ENCODE results near the gene CALML4.
"Not testable (repeated sequence)": the region's sequence is repeated elsewhere in the genome, so short reads cannot be mapped to it uniquely, and the experiment has no call there.

CALML4 gene

DNA sequence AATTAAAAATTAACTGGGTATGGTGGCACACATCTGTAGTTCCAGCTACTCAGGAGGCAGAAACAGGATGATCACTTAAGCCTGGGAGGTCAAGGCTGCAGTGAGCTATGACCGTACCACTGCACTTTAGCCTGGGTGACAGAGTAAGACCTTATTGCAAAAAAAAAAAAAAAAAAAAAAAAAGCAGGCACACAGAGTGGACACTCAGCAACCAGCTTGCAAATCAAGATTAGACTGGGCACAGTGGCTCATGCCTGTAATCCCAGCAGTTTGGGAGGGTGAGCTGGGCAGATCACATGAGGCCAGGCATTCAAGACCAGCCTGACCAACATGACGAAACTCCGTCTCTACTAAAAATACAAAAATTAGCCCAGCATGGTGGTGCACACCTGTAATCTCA lies 19.0 kb upstream of the CALML4 start:
- in situ Hi-C loops (cut with HindIII; ENCODE audit: low sequenced_read_pairs): no loop called here
- no peak for DNase-seq (ENCODE audit: low read depth)
- H3K4me3 ChIP-seq (ENCODE audit: low read depth, low read length): no peak overlapping the region
- TF ChIP-seq, protein P1, sequence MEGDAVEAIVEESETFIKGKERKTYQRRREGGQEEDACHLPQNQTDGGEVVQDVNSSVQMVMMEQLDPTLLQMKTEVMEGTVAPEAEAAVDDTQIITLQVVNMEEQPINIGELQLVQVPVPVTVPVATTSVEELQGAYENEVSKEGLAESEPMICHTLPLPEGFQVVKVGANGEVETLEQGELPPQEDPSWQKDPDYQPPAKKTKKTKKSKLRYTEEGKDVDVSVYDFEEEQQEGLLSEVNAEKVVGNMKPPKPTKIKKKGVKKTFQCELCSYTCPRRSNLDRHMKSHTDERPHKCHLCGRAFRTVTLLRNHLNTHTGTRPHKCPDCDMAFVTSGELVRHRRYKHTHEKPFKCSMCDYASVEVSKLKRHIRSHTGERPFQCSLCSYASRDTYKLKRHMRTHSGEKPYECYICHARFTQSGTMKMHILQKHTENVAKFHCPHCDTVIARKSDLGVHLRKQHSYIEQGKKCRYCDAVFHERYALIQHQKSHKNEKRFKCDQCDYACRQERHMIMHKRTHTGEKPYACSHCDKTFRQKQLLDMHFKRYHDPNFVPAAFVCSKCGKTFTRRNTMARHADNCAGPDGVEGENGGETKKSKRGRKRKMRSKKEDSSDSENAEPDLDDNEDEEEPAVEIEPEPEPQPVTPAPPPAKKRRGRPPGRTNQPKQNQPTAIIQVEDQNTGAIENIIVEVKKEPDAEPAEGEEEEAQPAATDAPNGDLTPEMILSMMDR (IDR thresholded peaks at IDR 0.05; ENCODE audit: low read depth, low read length, missing control alignments): no peak

DNA sequence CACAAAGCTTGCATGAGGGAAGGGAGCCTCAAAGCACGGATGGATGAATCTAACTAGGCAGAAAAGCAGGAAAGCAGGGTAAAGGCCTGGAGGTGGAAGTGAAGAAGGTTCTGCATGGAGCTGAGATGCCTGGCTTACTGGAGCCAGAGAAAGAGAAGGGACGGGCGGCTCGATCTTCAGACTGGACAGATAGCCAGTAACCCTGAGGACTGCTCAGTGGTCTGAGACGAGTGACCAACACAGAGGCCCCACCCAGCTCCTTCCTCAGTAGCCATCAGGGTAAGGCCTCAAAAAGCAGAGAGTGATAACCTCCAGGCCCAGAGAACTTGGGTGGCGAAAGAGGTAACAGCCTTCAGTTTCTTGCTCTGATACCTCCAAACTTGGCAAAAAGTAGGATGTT lies 18.0 kb upstream of the CALML4 start:
- H3K4me3 ChIP-seq (ENCODE audit: low read depth, low read length): no peak overlapping the region
- TF ChIP-seq, protein P1 (IDR thresholded peaks at IDR 0.05; ENCODE audit: low read depth, low read length, missing control alignments): no peak
- in situ Hi-C loops (cut with HindIII; ENCODE audit: low sequenced_read_pairs): no loop called here
- DNase-seq (ENCODE audit: low read depth): no peak

DNA sequence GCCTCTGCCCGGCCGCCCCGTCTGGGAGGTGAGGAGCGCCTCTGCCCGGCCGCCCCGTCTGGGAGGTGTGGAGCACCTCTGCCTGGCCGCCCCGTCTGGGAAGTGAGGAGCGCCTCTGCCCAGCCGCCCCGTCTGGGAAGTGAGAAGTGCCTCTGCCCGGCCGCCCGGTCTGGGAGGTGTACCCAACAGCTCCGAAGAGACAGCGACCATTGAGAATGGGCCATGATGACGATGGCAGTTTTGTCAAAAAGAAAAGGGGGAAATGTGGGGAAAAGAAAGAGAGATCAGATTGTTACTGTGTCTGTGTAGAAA lies 17.3 kb upstream of the CALML4 start:
- DNase-seq (ENCODE audit: low read depth); in situ Hi-C loops (cut with HindIII; ENCODE audit: low sequenced_read_pairs); H3K4me3 ChIP-seq (ENCODE audit: low read depth, low read length): not testable (repeated sequence)

DNA sequence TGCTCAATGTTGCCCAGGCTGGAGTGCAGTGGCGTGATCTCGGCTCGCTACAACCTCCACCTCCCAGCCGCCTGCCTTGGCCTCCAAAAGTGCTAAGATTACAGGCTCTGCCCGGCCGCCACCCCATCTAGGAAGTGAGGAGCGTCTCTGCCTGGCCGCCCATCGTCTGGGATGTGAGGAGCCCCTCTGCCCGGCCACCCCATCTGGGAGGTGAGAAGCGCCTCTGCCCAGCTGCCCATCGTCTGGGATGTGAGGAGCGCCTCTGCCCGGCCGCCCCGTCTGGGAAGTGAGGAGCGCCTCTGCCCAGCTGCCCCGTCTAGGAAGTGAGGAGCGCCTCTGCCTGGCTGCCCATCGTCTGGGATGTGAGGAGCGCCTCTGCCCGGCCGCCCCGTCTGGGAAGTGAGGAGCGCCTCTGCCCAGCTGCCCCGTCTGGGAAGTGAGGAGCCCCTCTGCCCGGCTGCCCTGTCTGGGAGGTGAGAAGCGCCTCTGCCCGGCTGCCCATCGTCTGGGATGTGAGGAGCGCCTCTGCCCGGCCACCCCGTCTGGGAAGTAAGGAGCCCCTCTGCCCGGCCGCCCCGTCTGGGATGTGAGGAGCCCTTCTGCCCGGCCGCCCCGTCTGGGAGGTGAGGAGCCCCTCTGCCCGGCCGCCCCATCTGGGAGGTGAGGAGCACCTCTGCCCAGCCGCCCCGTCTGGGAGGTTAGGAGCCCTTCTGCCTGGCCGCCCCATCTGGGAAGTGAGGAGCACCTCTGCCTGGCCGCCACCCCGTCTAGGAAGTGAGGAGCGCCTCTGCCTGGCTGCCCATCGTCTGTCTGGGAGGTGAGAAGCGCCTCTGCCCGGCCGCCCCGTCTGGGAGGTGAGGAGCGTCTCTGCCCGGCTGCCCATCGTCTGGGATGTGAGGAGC lies 16.6 kb upstream of the CALML4 start:
- H3K4me3 ChIP-seq (ENCODE audit: low read depth, low read length); DNase-seq (ENCODE audit: low read depth); in situ Hi-C loops (cut with HindIII; ENCODE audit: low sequenced_read_pairs): not testable (repeated sequence)

DNA sequence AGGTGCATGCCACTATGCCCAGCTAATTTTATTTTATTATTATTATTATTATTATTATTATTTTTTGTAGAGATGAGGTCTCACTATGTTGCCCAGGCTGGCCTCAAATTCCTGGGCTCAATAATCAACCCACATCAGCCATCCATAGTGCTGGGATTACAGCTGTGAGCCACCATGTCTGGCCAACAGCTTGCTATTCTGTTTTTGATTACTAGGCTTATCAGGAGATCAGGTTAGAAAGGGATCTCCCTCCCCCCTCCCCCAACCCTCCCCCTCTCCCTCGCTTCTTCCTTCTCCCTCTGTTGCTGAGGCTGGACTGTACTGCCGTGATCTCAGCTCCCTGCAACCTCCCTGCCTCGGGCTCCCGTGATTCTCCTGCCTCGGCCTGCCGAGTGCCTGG lies 15.8 kb upstream of the CALML4 start:
- TF ChIP-seq, protein P1 (IDR thresholded peaks at IDR 0.05; ENCODE audit: low read depth, low read length, missing control alignments): no peak
- in situ Hi-C loops (cut with HindIII; ENCODE audit: low sequenced_read_pairs): no loop called here
- no peak overlapping the region for H3K4me3 ChIP-seq (ENCODE audit: low read depth, low read length)
- DNase-seq (ENCODE audit: low read depth): no peak

DNA sequence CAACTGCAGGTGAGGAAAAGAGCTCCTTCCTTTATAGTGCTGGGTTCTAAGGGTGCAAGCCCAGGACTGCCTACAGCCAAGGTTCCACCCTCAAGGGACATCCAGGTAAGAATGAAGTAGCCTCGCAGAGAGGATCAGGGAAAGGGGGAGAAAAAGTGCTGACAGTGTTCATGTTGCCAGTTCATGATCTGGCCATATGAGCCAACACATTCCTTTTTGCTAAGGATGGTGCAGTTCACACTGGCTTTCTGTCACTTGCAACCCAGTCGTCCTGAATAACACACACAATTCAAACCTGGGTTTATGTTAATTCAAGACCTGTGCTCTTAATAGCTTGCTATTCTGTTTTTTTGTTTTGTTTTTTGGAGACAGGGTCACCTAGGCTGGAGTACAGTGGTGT lies 15.4 kb upstream of the CALML4 start:
- TF ChIP-seq, protein P1 (IDR thresholded peaks at IDR 0.05; ENCODE audit: low read depth, low read length, missing control alignments): no peak
- H3K4me3 ChIP-seq (ENCODE audit: low read depth, low read length): no peak overlapping the region
- in situ Hi-C loops (cut with HindIII; ENCODE audit: low sequenced_read_pairs): no loop called here
- no peak for DNase-seq (ENCODE audit: low read depth)

DNA sequence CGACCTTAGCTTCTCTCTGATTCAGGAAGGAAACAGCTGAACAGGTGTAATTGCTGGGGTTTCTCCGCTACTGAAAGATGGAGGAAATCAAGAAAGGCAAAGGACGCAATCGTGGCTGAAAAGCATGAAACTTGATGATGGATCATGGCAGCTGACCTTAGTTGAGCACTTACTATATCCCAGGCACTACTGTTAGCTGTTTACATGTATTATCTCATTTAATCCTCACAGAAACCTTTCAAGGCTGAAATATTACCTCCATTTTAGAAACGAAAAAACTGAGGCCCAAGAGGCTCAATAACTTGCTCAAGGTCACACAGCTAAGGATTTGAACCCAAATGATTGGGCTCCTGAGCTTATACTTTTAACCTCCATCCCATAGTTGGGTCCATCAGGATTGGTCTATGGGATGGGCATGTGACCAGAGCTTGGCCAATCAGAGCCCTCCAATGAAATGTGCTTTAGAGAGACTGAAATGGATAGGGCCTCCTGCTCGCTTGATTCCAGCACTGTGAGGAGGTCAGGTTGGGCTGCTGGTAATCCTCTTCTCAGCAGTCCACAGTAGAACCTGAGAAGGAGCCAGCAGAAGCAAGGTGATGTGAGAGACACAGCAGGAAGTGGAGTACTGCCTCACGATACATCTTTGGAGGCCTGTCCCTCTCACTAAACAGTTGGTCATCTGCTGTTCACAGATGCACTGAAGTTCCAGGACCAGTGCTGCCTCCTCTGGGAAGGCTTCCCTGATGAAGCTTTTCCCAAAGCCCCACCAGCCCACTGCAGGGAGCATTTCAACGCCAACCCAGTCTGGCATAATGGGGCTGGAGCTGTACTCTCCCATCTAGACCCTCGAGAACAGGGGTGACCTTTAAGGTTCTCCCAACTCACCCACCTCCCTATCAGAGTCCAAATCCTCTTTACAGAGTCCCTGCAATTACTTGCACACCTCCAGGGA lies 14.0 kb upstream of the CALML4 start:
- no peak overlapping the region for H3K4me3 ChIP-seq (ENCODE audit: low read depth, low read length)
- DNase-seq (ENCODE audit: low read depth): no peak
- TF ChIP-seq, protein P1 (IDR thresholded peaks at IDR 0.05; ENCODE audit: low read depth, low read length, missing control alignments): no peak
- in situ Hi-C loops (cut with HindIII; ENCODE audit: low sequenced_read_pairs): no loop called here
